Lower leg skin (tissue), 4 donors: ENCODE measurements around the gene DRAXIN. TPM values are rescaled to one million over a fixed set of nuclear protein-coding genes. Genes with fewer than 3 reads are reported as not detected.

Source experiments
- DNase-seq, 2 donors: peaks; one replicate each; pipeline ENCODE4 v3.0.0-alpha.2; 2019; ENCODE audit warnings: low spot score in 2 of 2
- H3K4me3 ChIP-seq: fragments of 200-600 bp; sonication (generic); 2 replicates; pipeline ENCODE4 v1.5.1; 2017; ENCODE audit warnings: mild to moderate bottlenecking, low read depth; ENCODE audit not compliant: poor library complexity, severe bottlenecking
- CTCF ChIP-seq, 3 donors: fragments of 450-650 bp; IDR thresholded peaks; one replicate each; pipeline ENCODE4 v1.5.1; 2016; ENCODE audit warnings: antibody characterized with exemption in 3 of 3, mild to moderate bottlenecking in 3 of 3, moderate library complexity in 2 of 3
- POLR2A ChIP-seq, 2 donors: fragments of 450-650 bp; IDR thresholded peaks; one replicate each; pipeline ENCODE4 v1.6.1; 2016 to 2017; ENCODE audit warnings: antibody characterized with exemption in 2 of 2, mild to moderate bottlenecking in 1 of 2, moderate library complexity in 1 of 2
- WGBS, 2 donors: methylation state at CpG; one replicate each; pipeline ENCODE4 v1.1.5; 2018; 5-methylcytosine and 5-hydroxymethylcytosine counted together
- intact Hi-C: fragments of 100-400 bp; cut with DNase I; formaldehyde crosslinking; loops from one replicate; pipeline ENCODE4 v1.15.0; 2023; ENCODE audit warnings: low total_unique reads
- total RNA-seq, 4 donors: library from RNA; depleted of rRNA; stranded (reverse); fragments of >200 nt; gene quantifications; one replicate each; pipeline ENCODE4 v1.1.0, GENCODE V29; 2016

DRAXIN gene
- total RNA-seq, 4 donors from 2014 or later: 0.15 to 0.52 (median 0.36) TPM; not detected in 1

DNA sequence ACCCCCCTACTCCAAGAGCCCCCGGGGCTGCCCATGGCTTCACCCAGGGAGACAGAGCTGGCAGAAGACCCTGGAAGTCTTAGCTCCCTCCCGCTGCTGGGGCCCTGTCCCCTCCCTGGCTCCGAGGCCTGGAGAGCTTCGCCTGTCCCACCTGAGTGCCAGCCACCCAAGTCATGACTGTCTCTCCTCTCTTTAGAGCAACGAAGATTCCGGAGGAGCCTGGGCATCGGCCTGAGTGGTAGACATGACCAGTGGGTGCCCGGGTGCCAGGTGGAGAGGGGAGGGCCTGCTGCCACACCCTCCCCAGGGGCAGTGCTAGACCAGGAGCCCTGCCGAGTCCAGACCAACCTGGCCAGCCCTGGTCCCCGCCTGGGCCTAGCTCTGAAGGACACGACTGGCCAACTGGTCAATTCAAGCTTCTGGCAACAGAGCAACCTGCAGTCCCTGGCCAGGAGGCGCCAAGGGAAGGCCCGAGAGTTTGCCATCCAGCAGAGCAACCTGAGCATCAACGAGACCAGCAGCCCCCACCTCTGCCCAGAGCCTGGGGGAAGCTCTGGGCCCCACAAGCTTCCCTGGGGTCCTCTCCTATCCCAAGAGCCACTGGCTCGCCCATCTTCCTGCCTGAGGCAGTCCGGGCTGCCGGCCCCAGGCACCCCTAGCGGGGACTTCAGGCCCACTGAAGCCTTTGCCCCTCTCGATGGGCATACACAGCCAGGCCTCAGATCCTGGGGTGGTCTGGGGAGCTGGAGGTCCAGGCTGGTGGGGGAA is 74.3 kb downstream of the DRAXIN start:
- intact Hi-C loops: no loop called here
- DNase-seq: no peak
- TF ChIP-seq CTCF (IDR thresholded peaks at IDR 0.05) (no peak), POLR2A (IDR thresholded peaks at IDR 0.05) (no peak)
- H3K4me3 ChIP-seq: no peak overlapping the region
- WGBS, 2 donors: 81 to 84% methylated on average over 16 to 19 of the region's 19 CpGs

- WGBS, 2 donors: 83 to 86% methylated on average over 12 to 14 of the region's 14 CpGs
- H3K4me3 ChIP-seq: no peak overlapping the region
- DNase-seq: no peak
- TF ChIP-seq POLR2A (IDR thresholded peaks at IDR 0.05): no peak
- no peak for TF ChIP-seq CTCF (IDR thresholded peaks at IDR 0.05)
- intact Hi-C loops: no loop called here
Observed at GRCh38 chr1:11766429-11766776, 74.9 kb downstream of the DRAXIN start.

- H3K4me3 ChIP-seq: no peak overlapping the region
- TF ChIP-seq POLR2A (IDR thresholded peaks at IDR 0.05): no peak
- no peak for TF ChIP-seq CTCF (IDR thresholded peaks at IDR 0.05)
- no peak for DNase-seq
- intact Hi-C loops: no loop called here
- 58 to 69% methylated on average over 16 of the region's 16 CpGs for whole genome bisulfite sequencing, 2 donors
Observed at GRCh38 chr1:11767922-11768704, 76.6 kb downstream of the DRAXIN start.

DNA sequence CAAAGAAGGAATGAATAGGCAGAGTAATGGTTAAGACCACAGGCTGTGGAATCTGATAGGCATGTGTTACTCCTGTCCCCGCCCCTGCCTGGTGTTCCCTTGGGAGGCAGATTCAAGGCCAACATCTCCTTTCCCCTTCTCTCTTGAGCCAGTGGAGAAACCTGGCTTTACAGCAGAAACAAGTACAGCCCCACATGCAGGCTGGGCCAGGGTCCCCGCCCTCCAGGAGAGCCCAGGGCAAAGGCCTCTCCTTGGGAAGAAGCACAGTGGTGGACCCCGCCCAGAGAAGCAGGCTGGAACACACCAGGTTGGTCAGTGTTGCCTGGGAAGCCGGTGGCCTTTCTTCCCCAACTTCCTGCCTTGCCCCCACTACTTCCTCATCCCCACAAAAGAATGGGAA is 77.3 kb downstream of the DRAXIN start:
- intact Hi-C loops: no loop called here
- H3K4me3 ChIP-seq: no peak overlapping the region
- no peak for TF ChIP-seq POLR2A (IDR thresholded peaks at IDR 0.05)
- no peak for TF ChIP-seq CTCF (IDR thresholded peaks at IDR 0.05)
- no peak for DNase-seq
- 38 to 41% methylated on average over 4 of the region's 4 CpGs for WGBS, 2 donors

- 75 to 88% methylated on average over 4 of the region's 4 CpGs for WGBS, 2 donors
- DNase-seq: no peak
- H3K4me3 ChIP-seq: no peak overlapping the region
- no peak for TF ChIP-seq CTCF (IDR thresholded peaks at IDR 0.05)
- no peak for TF ChIP-seq POLR2A (IDR thresholded peaks at IDR 0.05)
- intact Hi-C loops: no loop called here
Observed at GRCh38 chr1:11769274-11769673, 77.8 kb downstream of the DRAXIN start.
